Astrocyte (in vitro differentiated cells and primary cell): ENCODE data around the gene CIT. TPM values are rescaled to one million over a fixed set of nuclear protein-coding genes. Genes with fewer than 3 reads are reported as not detected.

Source experiments
- DNase-seq: peaks from one replicate; pipeline ENCODE4 v3.0.0-alpha.2; 2010; ENCODE audit warnings: low read depth
- FAIRE-seq: peaks from 2 replicates; lab custom pipeline; 2011; peaks lifted over from hg19 to GRCh38; lab: Jason Lieb, UNC
- H2AFZ ChIP-seq: 2 replicates; pipeline ENCODE4 v1.6.0; 2012; ENCODE audit warnings: low read depth, low read length, inconsistent platforms
- H3K27ac ChIP-seq: 2 replicates; pipeline ENCODE4 v1.5.1; 2011; ENCODE audit warnings: low read depth, low read length, inconsistent platforms
- H3K27me3 ChIP-seq: 2 replicates; pipeline ENCODE4 v1.6.0; 2011; ENCODE audit warnings: low read length, inconsistent platforms; ENCODE audit not compliant: insufficient read depth
- H3K36me3 ChIP-seq: 2 replicates; pipeline ENCODE4 v1.5.1; 2011; ENCODE audit warnings: low read length, inconsistent platforms; ENCODE audit not compliant: insufficient read depth
- H3K4me1 ChIP-seq: 2 replicates; pipeline ENCODE4 v1.5.1; 2011; ENCODE audit warnings: low read length, inconsistent platforms; ENCODE audit not compliant: insufficient read depth
- H3K4me2 ChIP-seq: 2 replicates; pipeline ENCODE4 v1.6.0; 2012; ENCODE audit warnings: low read length, inconsistent platforms
- H3K4me3 ChIP-seq: 2 replicates; pipeline ENCODE4 v1.5.1; 2011; ENCODE audit warnings: low read depth, mild to moderate bottlenecking, low read length, inconsistent platforms; ENCODE audit not compliant: insufficient read depth
- H3K79me2 ChIP-seq: 2 replicates; pipeline ENCODE4 v1.6.0; 2012; ENCODE audit warnings: mild to moderate bottlenecking, low read length, inconsistent platforms; ENCODE audit not compliant: insufficient read depth
- H3K9ac ChIP-seq: 2 replicates; pipeline ENCODE4 v1.6.0; 2012; ENCODE audit warnings: mild to moderate bottlenecking, low read length, inconsistent platforms
- H3K9me3 ChIP-seq: 2 replicates; pipeline ENCODE4 v1.5.1; 2012; ENCODE audit warnings: low read depth, mild to moderate bottlenecking, low read length, inconsistent platforms; ENCODE audit not compliant: insufficient read depth
- H4K20me1 ChIP-seq: 2 replicates; pipeline ENCODE4 v1.6.0; 2012; ENCODE audit warnings: low read length, inconsistent platforms; ENCODE audit not compliant: insufficient read depth
- H3K27ac Mint-ChIP-seq: one replicate; pipeline ENCODE4 v1.8.0; 2021; ENCODE audit warnings: mild to moderate bottlenecking, mixed read lengths; ENCODE audit not compliant: unreplicated experiment
- H3K27me3 Mint-ChIP-seq: one replicate; pipeline ENCODE4 v1.8.0; 2021; ENCODE audit warnings: low read depth, mixed read lengths; ENCODE audit not compliant: unreplicated experiment
- H3K36me3 Mint-ChIP-seq: one replicate; pipeline ENCODE4 v1.8.0; 2021; ENCODE audit warnings: low read depth, mixed read lengths; ENCODE audit not compliant: unreplicated experiment
- H3K4me1 Mint-ChIP-seq: one replicate; pipeline ENCODE4 v1.8.0; 2021; ENCODE audit warnings: low read depth, mixed read lengths; ENCODE audit not compliant: unreplicated experiment
- H3K4me3 Mint-ChIP-seq: one replicate; pipeline ENCODE4 v1.8.0; 2021; ENCODE audit warnings: mild to moderate bottlenecking, moderate library complexity, mixed read lengths; ENCODE audit not compliant: unreplicated experiment
- H3K9me3 Mint-ChIP-seq: one replicate; pipeline ENCODE4 v1.8.0; 2021; ENCODE audit warnings: mild to moderate bottlenecking, mixed read lengths; ENCODE audit not compliant: unreplicated experiment
- EZH2 ChIP-seq: IDR thresholded peaks from 2 replicates; pipeline ENCODE4 v1.6.1; 2012; ENCODE audit warnings: mild to moderate bottlenecking, low read length, inconsistent platforms; ENCODE audit not compliant: insufficient read depth
- total RNA-seq: library from RNA; stranded (reverse); gene quantifications from 2 replicates; pipeline ENCODE4 v1.2.1, GENCODE V29; 2021
- TF ChIP-seq, protein P1 (sequence below): IDR thresholded peaks from 2 replicates; pipeline ENCODE4 v1.5.1; 2011; ENCODE audit warnings: low read depth, mild to moderate bottlenecking, inconsistent platforms, low read length, moderate library complexity; ENCODE audit not compliant: insufficient read depth

CIT gene
- total RNA-seq, 1 donor from 2014 or later, result 4.5 TPM

DNA sequence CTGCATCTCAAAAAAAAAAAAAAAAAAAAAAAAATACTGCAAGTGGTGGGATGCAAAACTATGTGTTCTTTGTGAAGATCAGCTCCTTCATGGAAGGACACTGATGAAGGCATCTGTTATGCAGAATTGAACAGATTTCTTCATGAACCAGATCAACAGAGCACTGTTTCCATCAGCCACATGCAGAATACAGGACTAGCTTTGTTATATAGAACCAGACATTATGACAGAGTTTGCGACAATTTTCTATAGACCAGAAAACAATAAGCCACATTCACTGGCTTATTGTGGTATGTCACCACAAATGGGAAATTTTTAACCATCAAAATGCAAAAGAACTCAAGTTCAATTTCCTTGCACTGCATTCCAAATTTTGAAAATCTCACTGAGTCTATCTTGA is 34.7 kb downstream of the CIT start:
- peaks cover 8% of the 10 kb centered on the region for H4K20me1 ChIP-seq
- Mint-ChIP-seq H3K4me1 (no peaks in the 10 kb centered on the region), H3K36me3 (no peaks in the 10 kb centered on the region)

GRCh38 chr12:119841433-119842210 is 35.5 kb downstream of the CIT start:
- Histone ChIP-seq H3K4me3 (no peak overlapping the region), H2AFZ (peak overlapping the region; percentile 13), H3K79me2 (peaks cover 20% of the 10 kb centered on the region), H3K27me3 (no peaks in the 10 kb centered on the region), H3K4me2 (no peak overlapping the region), H3K36me3 (peaks cover 3% of the 10 kb centered on the region), H3K9ac (no peak overlapping the region), H3K9me3 (no peaks in the 10 kb centered on the region), H3K27ac (peak overlapping the region; percentile 11), H4K20me1 (peaks cover 8% of the 10 kb centered on the region), H3K4me1 (no peaks in the 10 kb centered on the region)
- Mint-ChIP-seq H3K4me3 (no peak overlapping the region), H3K27ac (no peak overlapping the region), H3K9me3 (no peaks in the 10 kb centered on the region), H3K36me3 (no peaks in the 10 kb centered on the region), H3K4me1 (no peaks in the 10 kb centered on the region), H3K27me3 (no peaks in the 10 kb centered on the region)
- TF ChIP-seq, protein P1, sequence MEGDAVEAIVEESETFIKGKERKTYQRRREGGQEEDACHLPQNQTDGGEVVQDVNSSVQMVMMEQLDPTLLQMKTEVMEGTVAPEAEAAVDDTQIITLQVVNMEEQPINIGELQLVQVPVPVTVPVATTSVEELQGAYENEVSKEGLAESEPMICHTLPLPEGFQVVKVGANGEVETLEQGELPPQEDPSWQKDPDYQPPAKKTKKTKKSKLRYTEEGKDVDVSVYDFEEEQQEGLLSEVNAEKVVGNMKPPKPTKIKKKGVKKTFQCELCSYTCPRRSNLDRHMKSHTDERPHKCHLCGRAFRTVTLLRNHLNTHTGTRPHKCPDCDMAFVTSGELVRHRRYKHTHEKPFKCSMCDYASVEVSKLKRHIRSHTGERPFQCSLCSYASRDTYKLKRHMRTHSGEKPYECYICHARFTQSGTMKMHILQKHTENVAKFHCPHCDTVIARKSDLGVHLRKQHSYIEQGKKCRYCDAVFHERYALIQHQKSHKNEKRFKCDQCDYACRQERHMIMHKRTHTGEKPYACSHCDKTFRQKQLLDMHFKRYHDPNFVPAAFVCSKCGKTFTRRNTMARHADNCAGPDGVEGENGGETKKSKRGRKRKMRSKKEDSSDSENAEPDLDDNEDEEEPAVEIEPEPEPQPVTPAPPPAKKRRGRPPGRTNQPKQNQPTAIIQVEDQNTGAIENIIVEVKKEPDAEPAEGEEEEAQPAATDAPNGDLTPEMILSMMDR, result no peak
- no peak for TF ChIP-seq EZH2
- DNase-seq (peak; percentile 8), FAIRE-seq (no peak)

More for the DNA sequence above, 34.7 kb downstream of the CIT start:
- Histone ChIP-seq H3K79me2 (peaks cover 19% of the 10 kb centered on the region), H3K9ac (no peak overlapping the region), H3K4me3 (no peak overlapping the region), H2AFZ (no peak overlapping the region), H3K27ac (no peak overlapping the region), H3K4me2 (no peak overlapping the region), H3K9me3 (no peaks in the 10 kb centered on the region), H3K36me3 (peaks cover 3% of the 10 kb centered on the region), H3K27me3 (no peaks in the 10 kb centered on the region), H3K4me1 (no peaks in the 10 kb centered on the region)
- Mint-ChIP-seq H3K4me3 (no peak overlapping the region), H3K27ac (no peak overlapping the region), H3K27me3 (no peaks in the 10 kb centered on the region), H3K9me3 (no peaks in the 10 kb centered on the region)
- no peak for DNase-seq
- no peak for FAIRE-seq
- no peak for TF ChIP-seq EZH2
- TF ChIP-seq, protein P1, result no peak

GRCh38 chr12:119840582-119840981 is 36.5 kb downstream of the CIT start:
- Mint-ChIP-seq H3K9me3 (no peaks in the 10 kb centered on the region), H3K27ac (no peak overlapping the region), H3K4me1 (no peaks in the 10 kb centered on the region), H3K27me3 (no peaks in the 10 kb centered on the region), H3K4me3 (no peak overlapping the region), H3K36me3 (no peaks in the 10 kb centered on the region)
- no peak for DNase-seq
- H3K4me3 ChIP-seq, result no peak overlapping the region
- no peaks in the 10 kb centered on the region for H3K9me3 ChIP-seq
- peaks cover 3% of the 10 kb centered on the region for H3K36me3 ChIP-seq
- H3K27ac ChIP-seq, result no peak overlapping the region
- H3K79me2 ChIP-seq, result peaks cover 23% of the 10 kb centered on the region
- no peak overlapping the region for H3K9ac ChIP-seq
- H4K20me1 ChIP-seq, result peaks cover 8% of the 10 kb centered on the region
- no peaks in the 10 kb centered on the region for H3K4me1 ChIP-seq
- H3K27me3 ChIP-seq, result no peaks in the 10 kb centered on the region
- FAIRE-seq, result no peak
- TF ChIP-seq EZH2, result no peak
- no peak overlapping the region for H3K4me2 ChIP-seq
- H2AFZ ChIP-seq, result no peak overlapping the region
